Chondrocyte (in vitro differentiated cells): Measurements from ENCODE around the gene IL1R2. TPM values are rescaled to one million over a fixed set of nuclear protein-coding genes. Genes with fewer than 3 reads are reported as not detected.
A peak's percentile ranks its signal among the peaks of the same experiment; 100 is the strongest.

Experiments
- DNase-seq: peaks from one replicate; pipeline ENCODE4 v3.0.0; 2021; ENCODE audit warnings: mixed read lengths, low spot score
- H3K27ac Mint-ChIP-seq: one replicate; pipeline ENCODE4 v1.8.0; 2021; ENCODE audit warnings: mild to moderate bottlenecking, moderate library complexity, mixed read lengths; ENCODE audit not compliant: unreplicated experiment
- H3K27me3 Mint-ChIP-seq: 2 replicates; pipeline ENCODE4 v1.8.0; 2021; ENCODE audit warnings: low read depth, mixed read lengths
- H3K36me3 Mint-ChIP-seq: 2 replicates; pipeline ENCODE4 v1.8.0; 2021; ENCODE audit warnings: low read depth, mixed read lengths
- H3K4me1 Mint-ChIP-seq: 2 replicates; pipeline ENCODE4 v1.8.0; 2021; ENCODE audit warnings: low read depth, mild to moderate bottlenecking, mixed read lengths
- H3K4me3 Mint-ChIP-seq: one replicate; pipeline ENCODE4 v1.8.0; 2021; ENCODE audit warnings: mild to moderate bottlenecking, moderate library complexity, mixed read lengths; ENCODE audit not compliant: unreplicated experiment
- H3K9me3 Mint-ChIP-seq: 2 replicates; pipeline ENCODE4 v1.8.0; 2021; ENCODE audit warnings: low read depth, mixed read lengths
- CTCF ChIP-seq: fragments of 200-600 bp; sonication (generic); IDR thresholded peaks from 2 replicates; pipeline ENCODE4 v1.5.0; 2021; ENCODE audit warnings: antibody characterized with exemption, mild to moderate bottlenecking, moderate library complexity
- total RNA-seq: library from RNA; stranded (reverse); gene quantifications from 3 replicates; pipeline ENCODE4 v1.2.1, GENCODE V29; 2021

The IL1R2 gene
- total RNA-seq, 1 donor from 2014 or later: not detected

- Mint-ChIP-seq H3K9me3 (peaks cover 5% of the 10 kb centered on the region), H3K4me1 (peaks cover 70% of the 10 kb centered on the region), H3K27me3 (no peaks in the 10 kb centered on the region), H3K27ac (peak overlapping the region; percentile 90), H3K4me3 (no peak overlapping the region), H3K36me3 (peaks cover 2% of the 10 kb centered on the region)
- no peak for TF ChIP-seq CTCF
- no peak for DNase-seq
Measured at GRCh38 chr2:102061962-102062795, 70.4 kb downstream of the IL1R2 start.

GRCh38 chr2:102062802-102063201 is 71.0 kb downstream of the IL1R2 start:
- DNase-seq: no peak
- Mint-ChIP-seq H3K4me3 (no peak overlapping the region), H3K4me1 (peaks cover 64% of the 10 kb centered on the region), H3K9me3 (peaks cover 5% of the 10 kb centered on the region), H3K36me3 (peaks cover 2% of the 10 kb centered on the region), H3K27me3 (no peaks in the 10 kb centered on the region), H3K27ac (peak overlapping the region; percentile 90)
- no peak for TF ChIP-seq CTCF

GRCh38 chr2:102063487-102063911 is 71.7 kb downstream of the IL1R2 start:
- no peak for TF ChIP-seq CTCF
- no peaks in the 10 kb centered on the region for H3K27me3 Mint-ChIP-seq
- no peak for DNase-seq
- H3K9me3 Mint-ChIP-seq: peaks cover 5% of the 10 kb centered on the region
- H3K27ac Mint-ChIP-seq: peak overlapping the region; percentile 90
- peaks cover 61% of the 10 kb centered on the region for H3K4me1 Mint-ChIP-seq
- no peak overlapping the region for H3K4me3 Mint-ChIP-seq
- H3K36me3 Mint-ChIP-seq: peaks cover 2% of the 10 kb centered on the region

GRCh38 chr2:102063941-102064678 is 72.3 kb downstream of the IL1R2 start:
- Mint-ChIP-seq H3K9me3 (peaks cover 5% of the 10 kb centered on the region), H3K27ac (peak overlapping the region; percentile 90)

More at GRCh38 chr2:102063941-102064678, 72.3 kb downstream of the IL1R2 start:
- TF ChIP-seq CTCF: no peak
- Mint-ChIP-seq H3K27me3 (no peaks in the 10 kb centered on the region), H3K36me3 (peaks cover 2% of the 10 kb centered on the region), H3K4me3 (peak overlapping the region; percentile 11), H3K4me1 (peaks cover 58% of the 10 kb centered on the region)
- no peak for DNase-seq
